Endodermal cell (in vitro differentiated cells): ENCODE measurements around the gene DPP10. TPM values are rescaled to one million over a fixed set of nuclear protein-coding genes. Genes with fewer than 3 reads are reported as not detected.
A peak's percentile ranks its signal among the peaks of the same experiment; 100 is the strongest.

Experiments used
- DNase-seq: peaks from one replicate; pipeline ENCODE4 v3.0.0-alpha.2; 2017
- H3K27ac ChIP-seq: 2 replicates; pipeline ENCODE4 v1.5.1; 2013; ENCODE audit warnings: mild to moderate bottlenecking, low read depth, low read length, moderate library complexity
- H3K27me3 ChIP-seq: 2 replicates; pipeline ENCODE4 v1.6.1; 2013; ENCODE audit warnings: mild to moderate bottlenecking, low read length, moderate library complexity; ENCODE audit not compliant: insufficient read depth, control insufficient read depth, poor library complexity, severe bottlenecking
- H3K36me3 ChIP-seq: 2 replicates; pipeline ENCODE4 v1.7.0; 2013; ENCODE audit warnings: mild to moderate bottlenecking, low read length, moderate library complexity; ENCODE audit not compliant: control insufficient read depth, insufficient read depth
- H3K4me1 ChIP-seq: one replicate; pipeline ENCODE4 v1.7.0; 2013; ENCODE audit warnings: low read length; ENCODE audit not compliant: control insufficient read depth, insufficient read depth
- H3K4me3 ChIP-seq: 2 replicates; pipeline ENCODE4 v1.5.1; 2013; ENCODE audit warnings: mild to moderate bottlenecking, low read length, moderate library complexity
- H3K9ac ChIP-seq: 2 replicates; pipeline ENCODE4 v1.6.1; 2013; ENCODE audit warnings: mild to moderate bottlenecking, low read length, moderate library complexity; ENCODE audit not compliant: poor library complexity, severe bottlenecking; ENCODE audit errors: extremely low read depth
- H3K9me3 ChIP-seq: 2 replicates; pipeline ENCODE4 v1.6.1; 2013; ENCODE audit warnings: mild to moderate bottlenecking, low read length, moderate library complexity; ENCODE audit not compliant: control insufficient read depth
- H3K27ac Mint-ChIP-seq: 2 replicates; pipeline ENCODE4 v1.8.0; 2020; ENCODE audit warnings: mixed read lengths
- H3K27me3 Mint-ChIP-seq: 2 replicates; pipeline ENCODE4 v1.8.0; 2021; ENCODE audit warnings: mild to moderate bottlenecking, mixed read lengths; ENCODE audit not compliant: insufficient read depth
- H3K36me3 Mint-ChIP-seq: 2 replicates; pipeline ENCODE4 v1.8.0; 2020; ENCODE audit warnings: low read depth, mixed read lengths
- H3K4me1 Mint-ChIP-seq: 2 replicates; pipeline ENCODE4 v1.8.0; 2020; ENCODE audit warnings: mixed read lengths
- H3K4me3 Mint-ChIP-seq: 2 replicates; pipeline ENCODE4 v1.8.0; 2020; ENCODE audit warnings: mild to moderate bottlenecking, moderate library complexity, mixed read lengths
- H3K9me3 Mint-ChIP-seq: 2 replicates; pipeline ENCODE4 v1.8.0; 2020; ENCODE audit warnings: mild to moderate bottlenecking, mixed read lengths
- WGBS, 2 experiments: methylation state at CpG; one replicate each; pipeline versions ENCODE4 v1.1.5 to v1.1.7; 2013; ENCODE audit warnings: missing lambda C conversion rate in 2 of 2, mixed read lengths in 1 of 2; ENCODE audit not compliant: insufficient coverage in 1 of 2, insufficient read length in 1 of 2; 5-methylcytosine and 5-hydroxymethylcytosine counted together
- total RNA-seq, 2 donors: library from RNA; stranded (reverse); fragmentation: NEBNext Ultra II Directional in 1 of 2; extraction: Animal tissue kit (Norgen Biotek cat#: 25700) in 1 of 2; gene quantifications; 2 replicates in 1 of 2; 3 replicates in 1 of 2; pipeline ENCODE4 v1.2.1, GENCODE V29; 2021
- TF ChIP-seq, protein P1 (sequence below): fragments of 200-600 bp; sonication (generic); conservative IDR thresholded peaks from 2 replicates; pipeline ENCODE4 v1.5.0; 2021; ENCODE audit warnings: antibody characterized with exemption, mild to moderate bottlenecking

The DPP10 gene
- total RNA-seq, 2 donors from 2014 or later, result 8.2 to 19.2 TPM

DNA sequence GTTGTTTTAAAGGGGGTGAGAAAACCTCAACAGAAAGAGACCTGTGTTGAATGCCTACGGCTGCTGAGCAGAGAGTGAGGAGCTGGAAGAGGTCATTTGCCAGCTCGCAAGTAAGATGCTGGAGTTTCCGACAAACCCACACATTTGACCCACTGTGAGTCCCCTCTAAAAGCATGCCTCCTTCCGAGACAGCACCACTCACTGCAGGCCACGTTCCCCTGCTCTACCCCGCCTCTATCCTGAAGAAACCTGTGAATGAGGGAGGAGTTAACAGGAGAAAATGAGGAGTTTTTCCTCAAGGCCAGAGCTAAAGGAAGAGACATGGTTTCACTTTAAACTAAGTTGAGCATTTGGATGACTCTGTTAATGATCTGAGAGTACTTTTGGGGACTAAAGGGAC is 188.7 kb downstream of the DPP10 start:
- Mint-ChIP-seq H3K4me1 (peaks cover 4% of the 10 kb centered on the region), H3K9me3 (peaks cover 6% of the 10 kb centered on the region), H3K4me3 (no peak overlapping the region), H3K27ac (no peak overlapping the region), H3K27me3 (peaks cover 20% of the 10 kb centered on the region), H3K36me3 (no peaks in the 10 kb centered on the region)
- TF ChIP-seq, protein P1, sequence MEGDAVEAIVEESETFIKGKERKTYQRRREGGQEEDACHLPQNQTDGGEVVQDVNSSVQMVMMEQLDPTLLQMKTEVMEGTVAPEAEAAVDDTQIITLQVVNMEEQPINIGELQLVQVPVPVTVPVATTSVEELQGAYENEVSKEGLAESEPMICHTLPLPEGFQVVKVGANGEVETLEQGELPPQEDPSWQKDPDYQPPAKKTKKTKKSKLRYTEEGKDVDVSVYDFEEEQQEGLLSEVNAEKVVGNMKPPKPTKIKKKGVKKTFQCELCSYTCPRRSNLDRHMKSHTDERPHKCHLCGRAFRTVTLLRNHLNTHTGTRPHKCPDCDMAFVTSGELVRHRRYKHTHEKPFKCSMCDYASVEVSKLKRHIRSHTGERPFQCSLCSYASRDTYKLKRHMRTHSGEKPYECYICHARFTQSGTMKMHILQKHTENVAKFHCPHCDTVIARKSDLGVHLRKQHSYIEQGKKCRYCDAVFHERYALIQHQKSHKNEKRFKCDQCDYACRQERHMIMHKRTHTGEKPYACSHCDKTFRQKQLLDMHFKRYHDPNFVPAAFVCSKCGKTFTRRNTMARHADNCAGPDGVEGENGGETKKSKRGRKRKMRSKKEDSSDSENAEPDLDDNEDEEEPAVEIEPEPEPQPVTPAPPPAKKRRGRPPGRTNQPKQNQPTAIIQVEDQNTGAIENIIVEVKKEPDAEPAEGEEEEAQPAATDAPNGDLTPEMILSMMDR, result no peak
- Histone ChIP-seq H3K4me1 (peaks cover 2% of the 10 kb centered on the region), H3K36me3 (no peaks in the 10 kb centered on the region), H3K27me3 (peaks cover 32% of the 10 kb centered on the region), H3K27ac (no peak overlapping the region), H3K4me3 (no peak overlapping the region), H3K9ac (no peak overlapping the region), H3K9me3 (no peaks in the 10 kb centered on the region)
- DNase-seq, result peak; percentile 47
- 81 to 100% methylated on average over 1 to 6 of the region's 6 CpGs for WGBS, 2 experiments

GRCh38 chr2:114642166-114642770 is 199.8 kb downstream of the DPP10 start:
- no peak overlapping the region for H3K4me3 Mint-ChIP-seq
- WGBS, 2 experiments, result 92% methylated on average over 2 of the region's 2 CpGs; no CpG with 5 or more reads in 1 of the 2 experiments
- Histone ChIP-seq H3K4me3 (no peak overlapping the region), H3K9ac (no peak overlapping the region), H3K27ac (no peak overlapping the region), H3K9me3 (peaks cover 21% of the 10 kb centered on the region), H3K27me3 (peaks cover 18% of the 10 kb centered on the region), H3K36me3 (no peaks in the 10 kb centered on the region), H3K4me1 (no peaks in the 10 kb centered on the region)
- H3K27ac Mint-ChIP-seq, result no peak overlapping the region
- TF ChIP-seq, protein P1, result no peak
- H3K36me3 Mint-ChIP-seq, result no peaks in the 10 kb centered on the region
- H3K27me3 Mint-ChIP-seq, result peaks cover 22% of the 10 kb centered on the region
- no peak for DNase-seq
- peaks cover 17% of the 10 kb centered on the region for H3K9me3 Mint-ChIP-seq
- peaks cover 6% of the 10 kb centered on the region for H3K4me1 Mint-ChIP-seq

GRCh38 chr2:114642988-114643553 is 200.6 kb downstream of the DPP10 start:
- Histone ChIP-seq H3K4me1 (no peaks in the 10 kb centered on the region), H3K36me3 (no peaks in the 10 kb centered on the region), H3K27ac (no peak overlapping the region), H3K9me3 (peaks cover 14% of the 10 kb centered on the region), H3K27me3 (peaks cover 18% of the 10 kb centered on the region), H3K4me3 (no peak overlapping the region), H3K9ac (no peak overlapping the region)
- TF ChIP-seq, protein P1, result no peak
- Mint-ChIP-seq H3K27me3 (peaks cover 22% of the 10 kb centered on the region), H3K4me3 (no peak overlapping the region), H3K4me1 (peaks cover 6% of the 10 kb centered on the region), H3K36me3 (no peaks in the 10 kb centered on the region), H3K27ac (no peak overlapping the region), H3K9me3 (peaks cover 10% of the 10 kb centered on the region)
- DNase-seq, result no peak
- 94 to 100% methylated on average over 2 of the region's 2 CpGs for WGBS, 2 experiments
